ENCODE data around the gene CACNB2.

DNA sequence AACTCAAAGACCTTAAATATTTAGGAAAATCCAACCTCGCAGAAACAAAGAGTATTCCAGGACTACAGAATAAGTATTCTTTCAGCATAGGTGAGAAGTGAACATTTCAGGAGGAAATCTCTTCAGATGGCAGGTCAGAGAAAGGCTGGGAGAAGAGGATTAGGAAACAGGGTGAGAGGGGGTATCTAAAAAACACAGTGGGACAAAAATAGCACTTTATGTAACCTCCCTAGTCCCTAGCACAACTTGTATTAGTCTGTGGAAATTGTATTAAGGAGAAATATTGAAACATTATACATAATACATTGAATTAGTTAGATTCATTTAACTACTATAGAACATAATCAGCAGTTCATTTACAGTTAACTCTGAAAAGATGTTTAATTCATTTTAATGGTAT is 192.3 kb downstream of the CACNB2 start:
- TF ChIP-seq, protein P1, sequence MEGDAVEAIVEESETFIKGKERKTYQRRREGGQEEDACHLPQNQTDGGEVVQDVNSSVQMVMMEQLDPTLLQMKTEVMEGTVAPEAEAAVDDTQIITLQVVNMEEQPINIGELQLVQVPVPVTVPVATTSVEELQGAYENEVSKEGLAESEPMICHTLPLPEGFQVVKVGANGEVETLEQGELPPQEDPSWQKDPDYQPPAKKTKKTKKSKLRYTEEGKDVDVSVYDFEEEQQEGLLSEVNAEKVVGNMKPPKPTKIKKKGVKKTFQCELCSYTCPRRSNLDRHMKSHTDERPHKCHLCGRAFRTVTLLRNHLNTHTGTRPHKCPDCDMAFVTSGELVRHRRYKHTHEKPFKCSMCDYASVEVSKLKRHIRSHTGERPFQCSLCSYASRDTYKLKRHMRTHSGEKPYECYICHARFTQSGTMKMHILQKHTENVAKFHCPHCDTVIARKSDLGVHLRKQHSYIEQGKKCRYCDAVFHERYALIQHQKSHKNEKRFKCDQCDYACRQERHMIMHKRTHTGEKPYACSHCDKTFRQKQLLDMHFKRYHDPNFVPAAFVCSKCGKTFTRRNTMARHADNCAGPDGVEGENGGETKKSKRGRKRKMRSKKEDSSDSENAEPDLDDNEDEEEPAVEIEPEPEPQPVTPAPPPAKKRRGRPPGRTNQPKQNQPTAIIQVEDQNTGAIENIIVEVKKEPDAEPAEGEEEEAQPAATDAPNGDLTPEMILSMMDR (IDR thresholded peaks at IDR 0.05; ENCODE audit: low read depth, low read length): no peak
- no peak for TF ChIP-seq POLR2A (IDR thresholded peaks at IDR 0.05; ENCODE audit: extremely low read depth, insufficient read length)
- TF ChIP-seq, protein P2, sequence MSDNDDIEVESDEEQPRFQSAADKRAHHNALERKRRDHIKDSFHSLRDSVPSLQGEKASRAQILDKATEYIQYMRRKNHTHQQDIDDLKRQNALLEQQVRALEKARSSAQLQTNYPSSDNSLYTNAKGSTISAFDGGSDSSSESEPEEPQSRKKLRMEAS (IDR thresholded peaks at IDR 0.05; ENCODE audit: low read depth, low read length): no peak

All from NB4 (cell line).